Spleen (tissue), 11 donors: ENCODE data around the gene CPED1. TPM values are rescaled to one million over a fixed set of nuclear protein-coding genes. Genes with fewer than 3 reads are reported as not detected.
A peak's percentile ranks its signal among the peaks of the same experiment; 100 is the strongest.

ENCODE experiments used
- DNase-seq: peaks from one replicate; pipeline ENCODE4 v3.0.0-alpha.2; 2020
- H3K27ac ChIP-seq, 8 donors: fragments of 200-600 bp; sonication (generic) in 7 of 8; 1 replicate in 4 of 8; 2 replicates in 4 of 8; pipeline versions ENCODE4 v1.5.0 to v1.8.0; 2016 to 2021; ENCODE audit warnings: inconsistent platforms in 4 of 8, mild to moderate bottlenecking in 4 of 8, moderate library complexity in 1 of 8
- H3K27me3 ChIP-seq, 7 donors: fragments of 200-600 bp; sonication (generic) in 6 of 7; replicated peaks in 1 of 7; 1 replicate in 4 of 7; 2 replicates in 3 of 7; pipeline versions ENCODE4 v1.5.0 to v1.8.0; 2016 to 2021; ENCODE audit warnings: inconsistent platforms in 3 of 7, mild to moderate bottlenecking in 1 of 7
- H3K36me3 ChIP-seq, 6 donors: fragments of 200-600 bp; sonication (generic) in 5 of 6; 1 replicate in 4 of 6; 2 replicates in 2 of 6; pipeline versions ENCODE4 v1.5.0 to v1.8.0; 2016 to 2021; ENCODE audit warnings: inconsistent platforms in 2 of 6
- H3K4me1 ChIP-seq, 6 donors: fragments of 200-600 bp; sonication (generic) in 5 of 6; 1 replicate in 3 of 6; 2 replicates in 3 of 6; pipeline versions ENCODE4 v1.5.0 to v1.8.0; 2016 to 2021; ENCODE audit warnings: inconsistent platforms in 3 of 6
- H3K4me3 ChIP-seq, 8 donors: fragments of 200-600 bp; sonication (generic) in 7 of 8; 1 replicate in 4 of 8; 2 replicates in 4 of 8; pipeline versions ENCODE4 v1.5.0 to v1.8.0; 2016 to 2021; ENCODE audit warnings: inconsistent platforms in 4 of 8, mild to moderate bottlenecking in 4 of 8, moderate library complexity in 2 of 8
- H3K9me3 ChIP-seq, 8 donors: fragments of 200-600 bp; sonication (generic) in 7 of 8; 1 replicate in 4 of 8; 2 replicates in 4 of 8; pipeline versions ENCODE4 v1.5.0 to v1.8.0; 2016 to 2021; ENCODE audit warnings: inconsistent platforms in 4 of 8
- CTCF ChIP-seq, 11 experiments: fragments of 200-600 bp in 7 of 11; fragments of 450-650 bp in 4 of 11; sonication (generic) in 4 of 11; IDR thresholded peaks in 8 of 11; conservative IDR thresholded peaks in 3 of 11; 1 replicate in 7 of 11; 2 replicates in 4 of 11; pipeline versions ENCODE4 v1.4.0 to v1.8.0; 2016 to 2021; ENCODE audit warnings: antibody characterized with exemption in 11 of 11, inconsistent platforms in 4 of 11, mild to moderate bottlenecking in 1 of 11
- POLR2A ChIP-seq, 3 donors: fragments of 450-650 bp; IDR thresholded peaks; one replicate each; pipeline ENCODE4 v1.5.1; 2017; ENCODE audit warnings: antibody characterized with exemption in 3 of 3, mild to moderate bottlenecking in 1 of 3
- POLR2AphosphoS5 ChIP-seq, 3 donors: sonication (generic); formaldehyde crosslinking; IDR thresholded peaks; one replicate each; pipeline ENCODE4 v1.5.1; 2017; ENCODE audit warnings: antibody characterized with exemption in 3 of 3
- WGBS, 5 donors: extraction: QIAGEN DNeasy Blood & Tissue Kit in 3 of 5; methylation state at CpG; one replicate each; pipeline versions ENCODE4 v1.1.5 to v1.1.7; 2013 to 2018; 5-methylcytosine and 5-hydroxymethylcytosine counted together
- intact Hi-C: fragments of 100-400 bp; cut with DNase I; formaldehyde crosslinking; loops from one replicate; pipeline ENCODE4 v1.15.0; 2023; ENCODE audit warnings: low total_unique reads
- polyA plus RNA-seq, 3 donors: library from polyadenylated mRNA; stranded (reverse); fragments of 200-250 nt; gene quantifications; one replicate each; pipeline ENCODE4 v1.2.1, GENCODE V29; 2013
- total RNA-seq, 7 donors: library from RNA; depleted of rRNA in 3 of 7; stranded (reverse); fragments of >200 nt in 3 of 7; fragmentation: NEBNext Ultra II Directional in 4 of 7; extraction: Animal tissue kit (Norgen Biotek cat#: 25700) in 4 of 7; gene quantifications; one replicate each; pipeline versions ENCODE4 v1.1.0 to v1.2.1, GENCODE V29; 2016 to 2021
- donor health status: healthy with polysubstance abuse.
- donor health status: DM: no; HTN: no; CAD: no; lungs with moderate emphysema.
- donor health status: DM: no; HTN: no; CAD: no.
- donor health status: Bipolar disorder and iron deficiency.
- donor health status: healthy.
- donor health status: DM: no; HTN: no; CAD: no.
- donor health status: DM: yes; HTN: yes; CAD: no.

CPED1 gene
- total and polyA plus RNA-seq, 10 donors, result 1.5 to 81.6 (median 38.6) TPM

GRCh38 chr7:121017586-121017985 is 29.1 kb downstream of the CPED1 start:
- H3K9me3 ChIP-seq, result no peaks in the 10 kb centered on the region
- H3K4me1 ChIP-seq, result peaks cover 0 to 32% (median 11%) of the 10 kb centered on the region in 6 donors
- DNase-seq, result no peak
- H3K36me3 ChIP-seq, result no peaks in the 10 kb centered on the region
- H3K27ac ChIP-seq, result no peak overlapping the region
- no peak overlapping the region for H3K4me3 ChIP-seq
- WGBS, 5 donors, result 85 to 98% (median 91%) methylated on average over 1 of the region's 1 CpG
- intact Hi-C loops, result no loop called here
- TF ChIP-seq POLR2AphosphoS5 (IDR thresholded peaks at IDR 0.05) (no peak), POLR2A (IDR thresholded peaks at IDR 0.05) (no peak), CTCF (IDR thresholded peaks at IDR 0.05 in 8 of 11, conservative IDR thresholded peaks at IDR 0.05 in 3 of 11) (no peak)
- H3K27me3 ChIP-seq, result no peaks in the 10 kb centered on the region

- H3K9me3 ChIP-seq, result no peaks in the 10 kb centered on the region
- H3K4me3 ChIP-seq, result no peak overlapping the region
- peak overlapping the region in 4 of 8 donors; percentile 3 to 47 (median 28) for H3K27ac ChIP-seq
- H3K36me3 ChIP-seq, result no peaks in the 10 kb centered on the region
- no peak for DNase-seq
- intact Hi-C loops, result no loop called here
- peaks cover 0 to 45% (median 13%) of the 10 kb centered on the region in 6 donors for H3K4me1 ChIP-seq
- TF ChIP-seq POLR2A (IDR thresholded peaks at IDR 0.05) (no peak), CTCF (IDR thresholded peaks at IDR 0.05 in 8 of 11, conservative IDR thresholded peaks at IDR 0.05 in 3 of 11) (no peak), POLR2AphosphoS5 (IDR thresholded peaks at IDR 0.05) (no peak)
- WGBS, 5 donors, result 66 to 79% (median 76%) methylated on average over 2 of the region's 2 CpGs
- no peaks in the 10 kb centered on the region for H3K27me3 ChIP-seq
These were observed 30.5 kb downstream of the CPED1 start for GRCh38 chr7:121019018-121019417.

- DNase-seq, result no peak
- Histone ChIP-seq H3K27me3 (no peaks in the 10 kb centered on the region), H3K9me3 (no peaks in the 10 kb centered on the region), H3K4me3 (no peak overlapping the region), H3K4me1 (peaks cover 0 to 52% (median 17%) of the 10 kb centered on the region in 6 donors), H3K27ac (peak overlapping the region in 4 of 8 donors; percentile 19 to 58 (median 30)), H3K36me3 (no peaks in the 10 kb centered on the region)
- intact Hi-C loops, result no loop called here
- no peak for TF ChIP-seq POLR2AphosphoS5 (IDR thresholded peaks at IDR 0.05)
- 92 to 97% (median 95%) methylated on average over 1 of the region's 1 CpG for WGBS, 5 donors
These were observed 31.9 kb downstream of the CPED1 start for GRCh38 chr7:121020249-121020988.

GRCh38 chr7:121020989-121021969 is 32.8 kb downstream of the CPED1 start:
- TF ChIP-seq POLR2A (IDR thresholded peaks at IDR 0.05), result no peak
- no peak for TF ChIP-seq CTCF (IDR thresholded peaks at IDR 0.05 in 8 of 11, conservative IDR thresholded peaks at IDR 0.05 in 3 of 11)
- no peak for TF ChIP-seq POLR2AphosphoS5 (IDR thresholded peaks at IDR 0.05)
- WGBS, 5 donors, result 67 to 81% (median 75%) methylated on average over 5 of the region's 5 CpGs
- H3K9me3 ChIP-seq, result peaks cover 0 to 3% (median 0%) of the 10 kb centered on the region in 8 donors
- peak overlapping the region in 4 of 8 donors; percentile 19 to 58 (median 30) for H3K27ac ChIP-seq
- H3K36me3 ChIP-seq, result no peaks in the 10 kb centered on the region
- intact Hi-C loops, result no loop called here
- no peak overlapping the region for H3K4me3 ChIP-seq
- H3K27me3 ChIP-seq, result no peaks in the 10 kb centered on the region
- DNase-seq, result no peak
- H3K4me1 ChIP-seq, result peaks cover 0 to 55% (median 17%) of the 10 kb centered on the region in 6 donors
